ENCODE data around the gene UQCR11. TPM values are rescaled to one million over a fixed set of nuclear protein-coding genes. Genes with fewer than 3 reads are reported as not detected.

Gene UQCR11
- total RNA-seq, 2 experiments from 2014 or later, result 86.2 to 187 TPM

- ChIA-PET POLR2A (no interaction called here), CTCF (ENCODE audit: unreplicated experiment) (no interaction called here)
- TF ChIP-seq CTCF (conservative IDR thresholded peaks at IDR 0.05; ENCODE audit: low read length) (no peak), EZH2phosphoT487 (IDR thresholded peaks at IDR 0.05; ENCODE audit: borderline replicate concordance, low read depth, low read length) (no peak)
- H3K4me3 ChIP-seq (ENCODE audit: low read depth, low read length, poor library complexity, severe bottlenecking), result no peak overlapping the region
- peaks cover 25% of the 10 kb centered on the region; the same call in 1 of the 2 replicates for H3K79me2 ChIP-seq (ENCODE audit: insufficient read depth, low read depth, low read length)
- no peak for DNase-seq (ENCODE audit: low spot score)
- H3K4me1 ChIP-seq (ENCODE audit: insufficient read depth, low read length, poor library complexity, severe bottlenecking), result peaks cover 62% of the 10 kb centered on the region
- H2AFZ ChIP-seq (ENCODE audit: low read length), result no peak overlapping the region
- BruUV-seq (replicated peaks), result no TSS peak
- H4K20me1 ChIP-seq (ENCODE audit: insufficient read depth, low read length), result no peaks in the 10 kb centered on the region
- peaks cover 100% of the 10 kb centered on the region for H3K36me3 ChIP-seq (ENCODE audit: insufficient read depth, low read length)
- no peak overlapping the region for H3K27ac ChIP-seq (ENCODE audit: low read depth, low read length, poor library complexity, severe bottlenecking)
- intact Hi-C loops (cut with micrococcal nuclease; ENCODE audit: unreplicated experiment), result loop anchor here (2.0 kb wide), 1 partner anchor 30 kb away; no protein-coding TSS in a partner anchor
- H3K9me2 ChIP-seq (ENCODE audit: insufficient read depth, low read length), result no peaks in the 10 kb centered on the region
- H3K9me3 ChIP-seq (ENCODE audit: low read length), result no peaks in the 10 kb centered on the region
- peak overlapping the region; percentile 44; the same call in 1 of the 2 replicates for H3K4me2 ChIP-seq (ENCODE audit: low read length)
Measured at GRCh38 chr19:1619094-1619439, 13.8 kb upstream of the UQCR11 start.

- H3K36me3 ChIP-seq (ENCODE audit: insufficient read depth, low read length), result peaks cover 100% of the 10 kb centered on the region
- H3K9me2 ChIP-seq (ENCODE audit: insufficient read depth, low read length), result no peaks in the 10 kb centered on the region
- ChIA-PET CTCF (ENCODE audit: unreplicated experiment) (no interaction called here), POLR2A (no interaction called here)
- no peaks in the 10 kb centered on the region for H3K9me3 ChIP-seq (ENCODE audit: low read length)
- peaks cover 68% of the 10 kb centered on the region for H3K4me1 ChIP-seq (ENCODE audit: insufficient read depth, low read length, poor library complexity, severe bottlenecking)
- no peak overlapping the region for H2AFZ ChIP-seq (ENCODE audit: low read length)
- peak overlapping the region; percentile 58 for H3K27ac ChIP-seq (ENCODE audit: low read depth, low read length, poor library complexity, severe bottlenecking)
- H3K79me2 ChIP-seq (ENCODE audit: insufficient read depth, low read depth, low read length), result peaks cover 21% of the 10 kb centered on the region; the same call in 1 of the 2 replicates
- no TSS peak for BruUV-seq (replicated peaks)
- H4K20me1 ChIP-seq (ENCODE audit: insufficient read depth, low read length), result no peaks in the 10 kb centered on the region
- DNase-seq (ENCODE audit: low spot score), result peak; percentile 64
- no peak overlapping the region for H3K4me3 ChIP-seq (ENCODE audit: low read depth, low read length, poor library complexity, severe bottlenecking)
- H3K4me2 ChIP-seq (ENCODE audit: low read length), result peak overlapping the region; percentile 44
- intact Hi-C loops (cut with micrococcal nuclease; ENCODE audit: unreplicated experiment), result loop anchor here (2.0 kb wide), 1 partner anchor 30 kb away; no protein-coding TSS in a partner anchor
- peak; percentile 68 for TF ChIP-seq CTCF (conservative IDR thresholded peaks at IDR 0.05; ENCODE audit: low read length)
- TF ChIP-seq EZH2phosphoT487 (IDR thresholded peaks at IDR 0.05; ENCODE audit: borderline replicate concordance, low read depth, low read length), result no peak
Measured at GRCh38 chr19:1618157-1619093, 13.2 kb upstream of the UQCR11 start.

GRCh38 chr19:1616875-1617274 lies 11.6 kb upstream of the UQCR11 start:
- TF ChIP-seq CTCF (conservative IDR thresholded peaks at IDR 0.05; ENCODE audit: low read length) (no peak), EZH2phosphoT487 (IDR thresholded peaks at IDR 0.05; ENCODE audit: borderline replicate concordance, low read depth, low read length) (no peak)
- peaks cover 100% of the 10 kb centered on the region for H3K36me3 ChIP-seq (ENCODE audit: insufficient read depth, low read length)
- POLR2A ChIA-PET, result interaction anchor here (0.6 kb wide), 1 partner anchor 365 kb away, joined by 3 read pairs; no protein-coding TSS in a partner anchor

More at GRCh38 chr19:1616875-1617274, 11.6 kb upstream of the UQCR11 start:
- BruUV-seq (replicated peaks), result no TSS peak
- no peaks in the 10 kb centered on the region for H3K9me2 ChIP-seq (ENCODE audit: insufficient read depth, low read length)
- peaks cover 10% of the 10 kb centered on the region; the same call in 1 of the 2 replicates for H3K79me2 ChIP-seq (ENCODE audit: insufficient read depth, low read depth, low read length)
- intact Hi-C loops (cut with micrococcal nuclease; ENCODE audit: unreplicated experiment), result no loop called here
- H4K20me1 ChIP-seq (ENCODE audit: insufficient read depth, low read length), result no peaks in the 10 kb centered on the region
- peak overlapping the region; percentile 58 for H3K27ac ChIP-seq (ENCODE audit: low read depth, low read length, poor library complexity, severe bottlenecking)
- no peaks in the 10 kb centered on the region for H3K9me3 ChIP-seq (ENCODE audit: low read length)
- H2AFZ ChIP-seq (ENCODE audit: low read length), result no peak overlapping the region
- no peak overlapping the region for H3K4me3 ChIP-seq (ENCODE audit: low read depth, low read length, poor library complexity, severe bottlenecking)
- CTCF ChIA-PET (ENCODE audit: unreplicated experiment), result interaction anchor here (0.7 kb wide), 1 partner anchor 71 kb away, joined by 4 read pairs; no protein-coding TSS in a partner anchor
- H3K4me1 ChIP-seq (ENCODE audit: insufficient read depth, low read length, poor library complexity, severe bottlenecking), result peaks cover 78% of the 10 kb centered on the region
- DNase-seq (ENCODE audit: low spot score), result peak; percentile 66
- H3K4me2 ChIP-seq (ENCODE audit: low read length), result peak overlapping the region; percentile 44
